IPS DF 19.7 (cell line): ENCODE measurements around the gene LRPAP1.

Source experiments
- DNase-seq: peaks from one replicate; pipeline ENCODE4 v3.0.0-alpha.2; 2013; ENCODE audit warnings: low read depth, low spot score

The LRPAP1 gene

DNA sequence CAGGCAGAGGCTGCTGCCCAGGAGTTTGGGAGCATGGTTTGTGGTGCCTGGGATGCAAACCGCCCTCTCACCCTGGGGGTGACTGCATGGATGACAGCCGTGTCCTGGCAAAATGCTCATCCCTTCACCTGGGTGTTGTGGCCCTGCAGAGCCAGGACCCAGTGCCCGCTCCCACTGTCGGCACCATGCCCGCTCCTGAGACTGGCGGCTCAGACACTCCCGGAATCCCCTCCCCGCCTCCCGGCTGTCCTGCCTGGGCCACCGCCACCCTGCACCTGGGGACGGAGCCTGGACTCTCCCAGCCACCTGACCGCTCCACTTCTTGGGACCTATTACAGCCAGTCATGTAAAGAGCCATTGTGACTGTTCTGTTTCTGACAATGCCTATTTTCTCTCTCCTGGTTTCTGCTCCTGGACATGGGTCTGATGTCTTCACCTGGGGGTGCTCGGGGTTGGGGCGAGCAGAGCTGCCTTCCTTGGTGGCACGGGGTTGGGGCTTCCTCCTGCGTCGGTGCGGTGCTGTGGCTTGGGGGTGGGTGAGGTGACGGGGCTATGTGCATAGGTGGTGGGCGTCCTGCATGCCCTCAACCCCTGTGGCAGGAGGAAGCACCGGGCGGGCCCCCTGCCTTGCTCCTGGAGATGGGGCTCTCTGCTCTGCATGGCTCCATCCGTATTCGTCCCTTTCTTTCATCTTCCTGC lies 30.9 kb downstream of the LRPAP1 start:
- no peak for DNase-seq

DNA sequence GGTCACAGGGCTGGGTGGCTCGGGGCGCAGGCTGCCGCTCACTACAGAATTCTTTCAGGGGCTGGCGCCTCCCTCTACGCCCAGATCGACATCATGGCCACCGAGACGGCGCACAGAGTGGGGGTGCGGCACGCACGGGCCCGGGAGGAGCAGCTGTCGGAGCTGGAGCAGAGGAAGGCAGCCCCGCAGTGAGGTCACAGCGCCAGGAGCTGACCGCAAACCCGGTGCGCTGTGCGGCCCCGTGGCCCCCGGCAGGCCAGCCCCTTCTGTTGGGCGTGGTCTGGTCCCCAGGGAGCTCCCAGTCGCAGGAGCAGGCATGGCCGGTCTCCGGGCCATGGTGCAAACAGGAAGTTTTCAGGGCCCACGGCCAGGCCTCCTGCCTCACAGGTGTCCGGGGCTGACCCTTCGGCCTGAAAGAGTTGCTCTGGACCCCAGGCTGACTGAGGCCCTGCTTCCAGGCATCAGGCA lies 31.6 kb downstream of the LRPAP1 start:
- DNase-seq, result no peak

DNA sequence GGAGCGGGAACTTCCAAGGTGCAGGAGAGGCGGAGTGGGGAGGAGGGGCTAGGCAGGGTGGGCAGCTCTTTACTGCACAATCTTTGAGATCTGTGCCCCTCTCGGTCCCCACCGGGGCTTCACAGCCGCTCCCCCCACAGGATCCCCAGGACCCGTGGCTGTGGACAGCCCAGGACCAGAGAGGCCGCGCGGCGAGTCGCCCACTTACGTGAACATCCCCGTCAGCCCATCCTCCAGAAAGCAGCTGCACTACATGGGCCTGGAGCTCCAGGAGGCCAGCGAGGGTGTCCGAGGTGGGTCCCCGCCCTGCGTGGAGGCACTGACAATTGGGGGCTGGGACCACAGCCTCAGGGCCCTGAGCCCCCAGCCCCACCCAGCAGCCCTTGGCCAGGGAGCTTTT lies 32.1 kb downstream of the LRPAP1 start:
- DNase-seq, result no peak

DNA sequence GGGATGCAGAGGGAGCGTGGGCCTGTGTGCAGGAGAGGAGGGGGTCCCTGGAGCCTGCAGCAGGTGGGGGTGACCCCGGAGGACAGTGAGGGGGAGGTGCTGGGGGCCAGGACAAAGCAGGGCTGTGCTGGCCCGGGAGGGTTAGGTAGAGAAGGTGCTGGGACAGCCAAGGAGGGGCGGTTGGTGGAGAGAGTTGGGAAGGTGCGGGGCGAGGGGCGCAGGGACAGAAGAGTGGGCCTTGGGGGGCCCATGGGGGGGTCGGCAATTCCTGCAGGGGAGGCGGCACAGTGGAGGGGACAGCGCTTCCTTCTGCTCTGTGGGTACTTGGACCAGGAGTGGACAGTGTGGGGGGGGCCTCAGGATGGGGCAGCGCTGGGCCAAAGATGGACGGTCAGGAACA lies 32.5 kb downstream of the LRPAP1 start:
- DNase-seq, result no peak

DNA sequence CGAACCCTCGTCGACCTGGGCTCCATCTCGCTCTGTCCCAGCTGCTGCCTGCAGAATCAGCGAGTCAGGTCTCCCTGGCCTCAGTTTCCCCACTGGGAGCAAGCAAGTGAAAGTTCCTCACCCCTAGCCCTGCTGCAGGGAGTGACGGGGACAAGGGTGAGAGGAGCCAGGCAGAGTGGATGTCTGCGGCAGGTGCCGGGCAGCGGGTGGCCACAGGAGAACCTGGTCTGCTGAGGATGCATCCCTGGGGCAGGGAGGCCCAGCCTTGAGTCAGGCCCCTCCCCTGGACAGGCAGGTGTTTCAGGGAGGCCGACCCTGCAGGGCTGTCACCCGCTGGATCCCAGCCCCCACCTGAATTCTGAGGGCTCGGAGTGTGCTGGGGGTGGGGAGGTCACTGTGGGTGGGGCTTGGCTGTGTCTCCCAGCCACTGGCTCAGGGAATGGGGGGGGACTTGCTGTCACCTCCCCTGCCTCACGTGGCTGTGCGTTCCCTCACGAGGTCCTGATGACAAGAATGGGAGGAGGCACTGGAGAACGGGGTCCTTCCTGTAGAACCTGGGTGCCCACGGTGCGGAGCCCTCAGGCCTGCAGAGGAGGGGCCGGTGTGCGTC lies 33.2 kb downstream of the LRPAP1 start:
- DNase-seq, result no peak

DNA sequence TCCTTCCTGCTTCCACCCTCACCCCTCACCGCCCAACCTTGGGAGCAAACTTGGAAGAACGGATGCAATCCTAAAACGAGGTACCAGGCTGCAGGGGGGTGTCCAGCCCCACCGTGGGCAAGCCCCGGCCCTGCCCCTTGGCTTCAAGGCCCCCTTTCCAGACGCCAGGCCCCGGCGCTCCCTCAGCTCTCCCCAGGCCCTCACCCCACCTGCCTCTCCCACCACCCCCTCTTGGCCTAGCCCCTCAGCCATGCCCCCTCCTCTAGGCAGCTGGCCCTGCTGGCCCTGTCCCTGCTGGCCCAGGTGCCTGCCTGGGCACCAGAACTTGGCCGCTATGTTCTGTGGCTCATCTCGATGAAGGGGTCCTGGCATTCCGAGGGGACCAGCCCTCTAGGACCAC lies 33.8 kb downstream of the LRPAP1 start:
- DNase-seq, result no peak

DNA sequence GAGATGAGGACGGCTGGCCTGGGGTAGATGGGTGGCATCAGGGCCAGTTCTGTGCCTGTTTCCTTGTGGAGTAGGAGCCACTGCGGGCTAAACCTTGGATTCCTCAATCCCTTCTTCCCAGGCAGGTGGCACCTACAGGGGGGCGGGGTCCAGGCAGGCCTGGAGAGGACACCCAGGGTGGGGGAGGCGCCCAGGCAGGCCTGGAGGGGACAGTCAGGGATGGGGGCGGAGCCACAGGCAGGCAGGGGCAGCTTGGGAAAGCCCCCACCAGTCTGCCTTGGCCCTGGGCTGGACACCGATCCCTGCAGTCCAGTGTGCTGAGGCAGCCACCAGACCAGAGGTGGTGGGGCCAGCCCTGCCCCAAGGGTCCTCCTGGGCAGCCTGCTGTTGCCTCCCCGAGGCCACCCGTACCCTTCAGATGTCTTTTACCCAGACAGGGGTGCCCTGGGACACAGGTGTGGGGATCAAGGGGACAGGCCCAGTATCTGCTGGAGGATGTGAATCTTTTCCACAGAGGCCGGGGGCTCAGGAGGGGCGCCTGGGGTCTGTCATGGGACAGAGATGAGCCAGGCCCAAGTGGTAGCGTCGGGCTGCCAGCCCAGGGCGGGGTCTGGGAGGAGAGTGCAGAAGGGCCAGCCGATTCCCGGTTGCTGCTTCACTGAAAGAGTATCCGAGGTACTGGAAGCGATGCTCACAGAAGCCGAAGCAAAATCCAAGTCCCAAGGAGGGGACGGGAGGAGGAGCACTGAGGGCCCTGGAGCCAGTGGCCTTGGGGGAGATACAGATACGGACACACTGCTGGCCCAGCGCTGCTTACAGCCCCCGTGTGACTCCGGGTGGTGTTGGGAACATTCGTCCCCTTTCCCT lies 34.5 kb downstream of the LRPAP1 start:
- no peak for DNase-seq

DNA sequence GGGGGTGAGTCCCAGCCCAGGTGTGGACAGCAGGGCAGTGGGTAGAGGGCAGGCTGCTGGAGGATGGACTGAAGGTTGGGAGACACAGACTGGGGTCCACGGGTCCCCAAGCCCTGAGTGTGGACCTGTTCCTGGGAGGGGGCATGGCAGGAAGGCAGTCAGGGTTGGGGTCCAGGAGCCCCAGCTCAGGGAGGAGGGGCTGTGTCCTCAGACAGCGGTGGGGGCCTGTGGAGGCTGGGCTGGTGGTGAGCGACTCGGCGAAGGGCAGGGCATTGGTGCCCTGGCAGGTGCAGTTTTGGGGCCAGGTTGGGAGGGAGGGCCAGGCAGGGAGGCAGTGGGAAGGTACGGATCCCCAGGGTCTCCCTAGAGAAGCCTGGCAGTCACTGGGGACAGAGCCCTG lies 35.1 kb downstream of the LRPAP1 start:
- DNase-seq, result no peak

DNA sequence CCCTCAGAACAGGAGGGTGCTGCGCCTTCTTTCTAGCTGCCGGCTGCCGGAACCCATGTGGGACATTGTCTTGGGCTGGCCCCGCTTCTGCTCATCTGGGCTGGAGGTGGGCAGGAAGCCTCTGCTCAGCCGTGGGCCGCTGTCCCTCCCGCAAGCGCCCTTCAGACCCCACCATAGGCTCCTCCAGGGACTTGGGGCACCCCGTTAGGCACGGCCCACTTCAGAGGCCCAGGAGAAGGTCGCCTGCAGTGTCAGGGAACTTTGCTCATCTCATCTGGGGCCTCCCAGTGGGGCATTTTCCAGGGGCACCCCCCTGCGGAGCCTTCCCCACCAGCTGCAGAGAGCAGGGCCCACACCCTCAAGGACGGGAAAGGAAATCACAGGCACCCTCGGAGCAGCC lies 36.2 kb downstream of the LRPAP1 start:
- no peak for DNase-seq

DNA sequence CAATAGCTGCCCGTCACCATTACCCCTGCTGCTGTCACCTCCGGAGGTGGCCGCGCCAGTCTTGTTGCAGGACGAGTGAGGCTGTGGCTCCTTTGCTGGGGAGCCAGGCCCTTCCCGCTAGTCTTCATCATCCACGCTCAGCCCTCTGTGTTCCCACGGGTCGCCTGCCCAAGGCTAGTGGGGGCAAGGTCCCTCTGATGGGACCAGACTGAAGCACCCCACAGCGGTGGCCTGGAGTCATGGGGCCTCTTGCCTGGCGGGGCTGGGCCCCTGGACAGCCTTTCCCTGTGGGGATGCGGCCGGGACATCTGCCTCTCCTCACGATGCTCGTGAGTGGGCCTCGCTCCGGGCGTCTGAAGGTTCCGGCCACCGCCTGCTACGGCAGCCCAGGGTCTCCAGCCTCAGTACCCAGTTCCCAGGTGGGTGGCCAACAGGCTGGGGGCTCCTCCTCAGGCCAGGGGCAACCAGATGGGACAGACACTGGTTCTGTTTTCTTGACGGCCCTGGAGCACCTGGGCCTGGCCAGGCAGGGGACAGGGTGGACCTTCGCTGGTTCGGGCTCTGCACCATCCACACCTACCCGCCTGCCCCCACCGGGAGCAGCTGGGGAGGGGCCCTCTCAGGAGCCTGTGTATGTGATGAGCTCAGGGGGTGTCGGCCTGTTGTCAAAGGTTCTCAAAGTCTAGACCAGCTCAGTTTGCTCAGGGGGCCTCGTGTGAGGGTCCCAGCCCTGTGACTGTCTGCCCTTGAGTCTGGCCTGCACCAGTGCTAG lies 36.8 kb downstream of the LRPAP1 start:
- no peak for DNase-seq

DNA sequence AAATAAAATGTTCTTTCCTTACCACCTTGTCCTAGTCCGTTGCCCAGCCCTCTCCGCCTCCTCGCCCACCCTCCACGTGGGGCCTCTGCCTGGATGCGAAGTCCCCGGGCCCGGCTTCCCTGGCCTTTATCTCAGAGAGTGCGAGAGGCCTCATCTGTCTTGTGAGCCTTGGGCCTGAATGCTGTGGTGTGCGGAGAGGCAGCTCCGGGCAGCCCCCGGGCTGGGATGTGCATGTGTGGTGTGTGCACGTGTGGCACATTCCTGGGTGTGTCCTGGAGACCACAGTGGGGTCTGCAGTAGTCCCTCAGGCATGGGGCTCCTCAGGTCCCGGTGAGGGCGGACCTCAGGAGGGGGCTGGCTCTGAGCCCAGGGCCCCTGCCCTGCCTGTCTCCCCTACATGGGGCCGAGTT lies 37.8 kb downstream of the LRPAP1 start:
- DNase-seq, result no peak

DNA sequence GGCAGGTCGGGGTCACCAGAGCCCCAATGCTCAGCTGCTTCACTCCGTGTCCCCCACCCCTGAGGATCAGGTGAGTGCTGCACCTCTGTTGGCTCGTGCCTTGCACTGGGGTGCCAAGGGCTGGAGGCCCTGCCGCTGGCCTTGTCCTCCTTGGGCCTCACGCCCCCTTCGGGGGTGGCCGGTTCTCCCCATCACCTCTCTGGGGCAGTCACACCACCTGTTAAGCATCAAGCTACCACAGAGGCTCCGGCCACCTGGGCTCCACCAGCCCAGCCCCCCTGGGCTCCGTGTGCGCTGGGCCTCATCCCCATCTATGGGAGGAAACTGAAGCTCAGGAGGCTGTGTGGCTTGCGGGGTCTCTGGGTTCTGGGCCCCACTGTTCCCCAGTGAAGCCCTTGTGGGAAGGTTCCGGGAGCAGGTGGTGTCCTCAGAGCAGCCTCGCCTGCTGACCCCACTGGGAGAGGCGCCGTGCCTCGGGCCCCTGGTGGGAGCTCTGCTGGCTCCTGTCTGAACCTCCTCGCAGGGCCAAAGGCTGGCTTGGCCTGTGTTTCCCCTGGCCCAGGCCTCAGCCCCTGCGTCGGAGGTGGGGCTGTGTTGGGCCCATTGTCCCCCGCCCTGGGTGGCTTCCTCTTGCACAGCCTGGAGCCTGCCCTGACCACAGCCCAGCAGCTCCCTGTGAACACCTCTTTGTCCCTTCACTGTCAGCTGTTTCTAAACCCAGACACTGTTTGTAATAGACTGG lies 38.3 kb downstream of the LRPAP1 start:
- no peak for DNase-seq

DNA sequence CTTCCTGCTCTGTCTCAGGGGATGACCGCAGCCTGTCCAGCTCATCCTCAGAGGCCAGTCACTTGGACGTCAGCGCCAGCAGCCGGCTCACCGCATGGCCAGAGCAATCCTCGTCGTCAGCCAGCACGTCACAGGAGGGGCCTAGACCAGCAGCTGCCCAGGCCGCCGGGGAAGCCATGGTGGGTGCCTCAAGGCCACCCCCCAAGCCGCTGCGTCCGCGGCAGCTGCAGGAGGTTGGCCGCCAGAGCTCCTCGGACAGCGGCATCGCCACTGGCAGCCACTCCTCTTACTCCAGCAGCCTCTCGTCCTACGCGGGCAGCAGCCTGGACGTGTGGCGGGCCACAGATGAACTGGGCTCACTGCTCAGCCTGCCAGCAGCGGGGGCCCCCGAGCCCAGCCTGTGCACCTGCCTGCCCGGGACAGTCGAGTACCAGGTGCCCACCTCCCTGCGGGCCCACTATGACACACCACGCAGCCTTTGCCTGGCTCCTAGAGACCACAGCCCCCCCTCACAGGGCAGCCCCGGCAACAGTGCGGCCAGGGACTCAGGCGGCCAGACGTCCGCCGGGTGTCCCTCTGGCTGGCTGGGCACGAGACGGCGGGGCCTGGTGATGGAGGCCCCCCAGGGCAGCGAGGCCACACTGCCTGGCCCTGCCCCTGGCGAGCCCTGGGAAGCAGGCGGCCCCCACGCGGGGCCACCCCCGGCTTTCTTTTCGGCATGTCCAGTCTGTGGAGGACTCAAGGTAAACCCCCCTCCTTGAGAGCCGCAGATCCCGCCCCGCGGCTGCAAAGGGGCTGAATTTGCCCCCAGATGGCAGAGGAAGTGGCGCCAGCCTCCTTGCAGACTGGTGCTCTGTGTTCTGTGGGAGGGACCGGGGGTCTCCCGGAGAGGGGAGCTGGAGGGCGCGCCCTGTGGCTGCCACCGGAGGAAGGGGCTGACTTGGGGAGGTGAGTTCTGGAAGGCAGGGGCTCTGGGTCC lies 39.2 kb downstream of the LRPAP1 start:
- DNase-seq, result no peak

DNA sequence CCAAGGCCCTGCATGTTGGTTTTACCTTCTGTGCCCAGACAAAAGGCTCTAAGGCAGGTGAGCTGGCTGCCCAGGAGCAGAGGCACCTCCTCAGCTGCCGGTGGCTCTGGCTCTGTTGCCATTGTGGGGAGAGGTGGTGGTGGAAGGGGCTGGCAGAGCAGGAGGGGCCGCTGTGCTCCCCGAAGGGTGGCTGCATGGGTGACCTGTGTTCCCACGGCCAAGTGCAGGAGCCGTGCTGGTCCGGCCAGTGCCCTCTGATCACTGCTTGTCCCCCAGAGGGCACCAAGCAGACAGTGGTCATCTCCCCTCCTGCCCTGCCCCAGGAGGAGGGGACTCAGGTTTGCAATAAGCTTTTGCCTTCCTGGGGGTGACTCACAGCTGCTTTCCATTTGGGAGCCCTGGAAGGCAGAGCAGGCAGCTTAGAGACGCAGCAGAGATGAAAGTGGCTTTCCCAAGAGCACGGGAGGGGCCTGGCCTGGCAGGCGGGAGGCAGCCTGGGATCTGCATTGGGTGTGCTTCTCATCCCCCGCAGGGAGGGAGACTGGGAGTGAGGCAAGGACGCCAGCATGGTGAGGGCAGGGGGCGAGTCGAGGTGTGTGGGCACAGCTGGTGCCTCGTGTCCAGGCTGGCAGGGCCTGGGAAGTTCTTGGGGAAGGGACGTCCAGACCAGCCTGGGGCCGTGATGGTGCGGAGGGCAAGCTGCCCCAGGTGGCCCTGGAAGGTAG lies 40.4 kb downstream of the LRPAP1 start:
- DNase-seq, result no peak

DNA sequence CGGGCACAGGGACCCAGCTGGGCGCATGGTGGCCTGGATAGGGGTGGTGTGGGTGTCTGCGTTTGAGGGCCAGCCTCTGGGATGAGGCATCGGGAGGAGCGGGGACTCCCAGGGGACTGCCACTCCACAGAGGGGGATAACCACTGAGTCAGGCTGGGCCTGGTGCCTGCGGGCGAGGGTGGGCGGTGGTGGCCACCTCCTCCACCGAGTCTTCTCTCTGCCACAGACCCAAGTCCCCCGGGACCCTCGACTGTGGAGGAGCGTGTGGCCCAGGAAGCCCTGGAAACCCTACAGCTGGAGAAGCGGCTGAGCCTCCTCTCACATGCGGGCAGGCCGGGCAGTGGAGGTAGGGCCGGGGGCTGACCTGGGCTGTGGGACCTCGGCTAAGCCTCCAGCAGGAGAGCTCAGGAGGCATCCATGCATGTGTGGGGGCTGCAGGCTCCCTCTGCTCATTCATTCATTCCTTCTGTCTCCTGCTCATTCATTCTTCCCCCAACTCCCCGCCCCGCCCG lies 42.7 kb downstream of the LRPAP1 start:
- no peak for DNase-seq

DNA sequence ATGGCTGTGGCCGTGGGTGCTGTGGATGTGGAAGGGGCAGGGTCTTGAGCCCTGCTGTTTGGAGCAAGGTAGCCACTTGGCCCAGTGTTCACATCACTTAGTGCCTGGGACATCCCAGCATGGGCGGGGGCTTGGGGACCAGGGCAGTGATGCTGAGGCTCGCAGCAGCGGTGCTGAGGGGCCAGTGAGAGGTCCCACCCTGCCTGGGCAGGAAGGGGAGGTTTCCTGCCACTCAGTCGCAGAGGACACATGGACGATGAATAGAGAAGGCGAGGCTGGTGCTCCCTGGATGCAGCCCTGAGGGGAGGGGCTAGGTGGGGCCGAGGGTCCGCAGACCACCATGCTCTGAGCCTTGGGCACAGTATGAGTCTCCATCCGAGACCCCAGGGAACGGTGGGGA lies 43.4 kb downstream of the LRPAP1 start:
- no peak for DNase-seq

DNA sequence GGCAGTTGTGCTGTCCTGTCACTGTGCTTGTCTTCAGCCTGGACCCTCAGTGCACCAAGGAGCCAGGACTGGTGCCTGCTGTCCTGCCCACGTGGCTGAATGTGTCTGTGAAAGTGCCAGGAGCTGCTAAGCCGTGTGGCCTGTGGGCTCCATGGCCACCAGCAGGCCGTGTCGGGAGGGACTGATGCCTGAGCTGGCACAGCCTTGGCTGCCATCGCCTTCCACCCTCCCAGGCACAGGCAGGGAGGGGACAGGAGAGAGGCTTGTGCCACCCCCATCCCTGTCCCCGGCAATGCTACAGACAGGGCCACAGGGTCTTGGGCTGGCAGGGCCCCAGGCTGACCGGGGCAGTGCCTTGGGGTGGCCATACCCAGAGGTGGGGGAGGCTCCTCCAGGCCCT lies 44.4 kb downstream of the LRPAP1 start:
- no peak for DNase-seq

DNA sequence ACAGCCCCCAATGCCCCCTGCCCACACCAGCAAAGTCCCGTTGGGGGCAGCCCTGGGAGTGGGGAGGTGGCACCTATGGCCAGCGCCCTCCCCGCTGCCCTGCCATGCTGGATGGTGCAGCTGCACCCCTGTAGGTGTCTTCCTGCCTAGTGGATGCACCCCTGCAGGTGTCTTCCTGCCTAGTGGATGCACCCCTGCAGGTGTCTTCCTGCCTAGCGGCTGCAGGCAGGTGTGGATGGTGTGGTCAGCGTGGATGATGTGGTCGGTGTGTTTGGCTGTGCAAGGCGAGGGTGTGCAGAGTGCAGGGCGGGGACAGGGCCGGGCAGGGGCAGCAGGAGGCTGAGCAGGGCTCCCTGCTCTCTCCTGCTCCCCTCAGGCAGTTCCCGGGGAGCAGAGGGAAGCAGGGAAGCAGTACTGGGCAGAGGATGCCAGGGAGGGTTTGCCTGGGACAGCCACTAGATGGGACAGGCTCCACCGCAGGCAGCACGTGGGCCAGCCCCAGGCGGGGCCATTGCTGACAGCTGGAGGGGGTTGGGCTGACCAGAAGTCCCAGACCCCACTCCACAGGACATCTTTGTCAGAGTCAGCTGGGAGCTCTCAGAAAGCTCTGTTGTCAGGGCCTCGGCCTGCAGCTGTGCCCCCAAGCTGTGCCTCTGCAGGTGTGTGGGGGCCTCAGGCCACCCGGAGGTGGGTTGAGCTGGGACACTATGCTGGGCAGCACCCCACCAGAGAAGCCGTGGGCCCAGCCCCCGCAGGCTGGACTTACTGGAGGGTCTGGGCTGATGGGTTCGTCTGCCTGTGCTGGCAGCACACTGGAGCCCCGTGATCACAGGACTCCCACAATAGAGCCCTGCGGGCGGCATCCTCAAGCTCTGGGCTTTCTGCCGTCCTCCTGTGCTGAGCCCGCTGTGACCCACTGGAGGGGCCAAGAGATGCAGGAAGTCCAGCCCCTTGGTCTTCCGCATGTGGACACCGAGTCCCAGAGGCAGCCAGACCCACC lies 45.4 kb downstream of the LRPAP1 start:
- no peak for DNase-seq
